Suppressor macrophage (primary cell): ENCODE results near the gene TNRC6C.
"Not testable (repeated sequence)": the region's sequence is repeated elsewhere in the genome, so short reads cannot be mapped to it uniquely, and the experiment has no call there.

Experiments used
- DNase-seq, 4 experiments: peaks; one replicate each; pipeline ENCODE4 v3.0.0-alpha.2; 2020 to 2022

The TNRC6C gene

DNA sequence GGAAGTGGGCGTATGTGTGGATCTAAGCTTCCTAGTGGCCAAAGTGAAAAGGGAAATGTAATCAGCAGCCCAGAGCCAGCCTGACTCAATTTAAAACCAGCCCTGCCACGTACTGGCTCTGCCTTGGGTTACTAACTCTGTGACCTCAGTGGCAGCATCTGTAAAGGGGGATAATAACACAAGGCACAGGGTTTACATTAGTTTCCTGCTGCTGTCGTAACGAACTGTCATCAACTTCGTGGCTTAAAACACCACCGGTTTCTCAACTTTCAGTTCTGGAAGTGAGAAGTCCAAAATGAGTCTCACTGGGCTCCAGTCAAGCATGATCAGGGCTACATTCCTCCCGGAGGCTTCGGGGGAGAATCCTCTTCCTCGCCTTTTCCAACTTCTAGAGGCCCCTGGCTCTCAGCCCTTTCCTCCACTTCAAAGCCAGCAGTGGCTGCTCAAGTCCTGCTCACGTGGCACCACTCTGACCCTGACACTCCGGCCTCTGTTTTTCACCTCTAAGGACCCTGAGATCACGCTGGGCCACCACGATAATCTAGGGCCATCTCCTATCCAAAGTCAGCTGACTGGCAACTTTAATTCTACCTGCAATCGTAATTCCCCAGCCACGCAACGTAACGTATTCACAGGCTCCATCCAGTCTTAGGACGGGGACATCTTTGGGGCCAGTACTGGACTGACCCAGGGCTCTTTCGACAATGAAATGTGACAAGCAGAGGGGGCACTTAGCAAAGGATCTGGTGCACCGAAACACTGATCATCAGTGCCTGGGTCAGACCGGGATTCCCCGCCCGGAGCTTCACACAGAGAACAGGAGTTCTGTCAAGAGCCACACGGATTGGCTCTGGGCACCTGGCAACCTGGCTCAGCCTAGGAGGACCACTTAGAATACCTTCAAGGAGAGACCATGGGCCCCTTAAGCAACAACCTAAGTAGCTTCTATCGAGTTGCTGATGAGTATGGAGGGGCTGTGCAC, 155.6 kb downstream of the TNRC6C start:
- peak; percentile 53 to 76 (median 60) for DNase-seq

DNA sequence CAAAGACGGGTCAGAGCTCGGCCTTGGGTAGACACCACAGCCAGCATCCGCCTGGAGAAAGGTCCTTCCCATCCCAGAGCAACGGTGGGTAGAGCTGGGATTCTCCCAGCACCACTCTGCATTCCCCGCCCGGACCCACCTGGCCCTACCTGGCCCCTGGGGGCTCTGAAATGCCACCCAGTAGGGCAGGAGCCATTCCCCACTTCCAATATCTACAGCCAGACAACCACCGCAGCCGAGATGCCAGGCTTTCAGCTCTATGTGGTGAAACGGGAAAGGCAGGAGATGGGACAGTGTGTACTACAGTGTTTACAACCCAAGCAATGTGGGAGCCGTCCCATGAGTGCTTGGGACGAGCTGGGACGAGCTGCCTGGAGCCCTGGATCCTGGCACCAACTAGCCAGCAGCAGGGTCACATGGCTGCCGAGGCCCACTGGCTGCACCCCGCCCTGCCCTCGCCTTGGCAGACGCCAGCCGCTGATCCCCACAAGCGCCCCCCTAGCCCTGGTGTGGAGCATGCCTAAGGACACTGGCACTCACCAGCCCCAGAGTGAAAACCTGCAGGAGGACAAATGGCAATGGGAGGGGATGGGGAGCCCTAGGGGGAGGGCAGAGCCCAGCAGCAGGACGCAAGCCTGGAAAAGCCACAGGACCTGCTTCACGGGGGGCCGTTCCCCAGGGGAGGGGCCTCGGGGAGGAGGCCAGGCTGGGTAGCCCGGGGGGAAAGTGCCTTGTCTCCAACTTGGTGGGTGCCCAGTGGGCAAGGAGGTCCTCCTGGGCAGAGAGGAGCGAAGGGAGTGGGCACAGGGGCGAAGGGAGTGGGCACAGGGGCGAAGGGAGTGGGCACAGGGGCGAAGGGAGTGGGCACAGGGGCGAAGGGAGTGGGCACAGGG, 156.6 kb downstream of the TNRC6C start:
- DNase-seq: no peak

DNA sequence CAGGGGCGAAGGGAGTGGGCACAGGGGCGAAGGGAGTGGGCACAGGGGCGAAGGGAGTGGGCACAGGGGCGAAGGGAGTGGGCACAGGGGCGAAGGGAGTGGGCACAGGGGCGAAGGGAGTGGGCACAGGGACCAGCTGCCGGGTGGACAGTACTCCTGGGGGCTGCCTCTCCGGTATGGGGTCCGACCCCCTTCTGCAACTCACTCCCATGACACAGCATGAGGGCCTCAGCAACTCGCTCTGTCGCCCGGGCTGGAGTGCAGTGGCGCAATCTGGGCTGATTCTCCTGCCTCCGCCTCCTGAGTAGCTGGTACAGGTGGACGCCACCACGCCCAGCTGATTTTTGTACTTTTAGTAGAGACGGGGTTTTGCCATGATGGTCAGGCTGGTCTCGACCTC, 157.3 kb downstream of the TNRC6C start:
- not testable (repeated sequence) for DNase-seq

DNA sequence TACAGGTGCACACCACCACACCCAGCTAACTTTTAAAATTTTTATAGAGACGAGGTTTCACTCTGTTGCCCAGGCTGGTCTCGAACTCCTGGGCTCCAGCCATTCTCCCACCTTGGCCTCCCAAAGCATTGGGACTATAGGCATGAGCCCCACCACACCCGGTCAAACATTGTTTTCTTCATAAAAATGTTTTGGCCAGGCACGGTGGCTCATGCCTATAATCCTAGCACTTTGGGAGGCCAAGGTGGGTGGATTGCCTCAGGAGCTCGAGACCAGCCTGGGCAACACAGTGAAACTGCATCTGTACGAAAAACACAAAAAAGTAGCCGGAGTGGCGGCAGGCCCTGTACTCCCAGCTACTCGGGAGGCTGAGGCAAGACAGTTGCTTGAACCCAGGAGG, 157.9 kb downstream of the TNRC6C start:
- DNase-seq: no peak

DNA sequence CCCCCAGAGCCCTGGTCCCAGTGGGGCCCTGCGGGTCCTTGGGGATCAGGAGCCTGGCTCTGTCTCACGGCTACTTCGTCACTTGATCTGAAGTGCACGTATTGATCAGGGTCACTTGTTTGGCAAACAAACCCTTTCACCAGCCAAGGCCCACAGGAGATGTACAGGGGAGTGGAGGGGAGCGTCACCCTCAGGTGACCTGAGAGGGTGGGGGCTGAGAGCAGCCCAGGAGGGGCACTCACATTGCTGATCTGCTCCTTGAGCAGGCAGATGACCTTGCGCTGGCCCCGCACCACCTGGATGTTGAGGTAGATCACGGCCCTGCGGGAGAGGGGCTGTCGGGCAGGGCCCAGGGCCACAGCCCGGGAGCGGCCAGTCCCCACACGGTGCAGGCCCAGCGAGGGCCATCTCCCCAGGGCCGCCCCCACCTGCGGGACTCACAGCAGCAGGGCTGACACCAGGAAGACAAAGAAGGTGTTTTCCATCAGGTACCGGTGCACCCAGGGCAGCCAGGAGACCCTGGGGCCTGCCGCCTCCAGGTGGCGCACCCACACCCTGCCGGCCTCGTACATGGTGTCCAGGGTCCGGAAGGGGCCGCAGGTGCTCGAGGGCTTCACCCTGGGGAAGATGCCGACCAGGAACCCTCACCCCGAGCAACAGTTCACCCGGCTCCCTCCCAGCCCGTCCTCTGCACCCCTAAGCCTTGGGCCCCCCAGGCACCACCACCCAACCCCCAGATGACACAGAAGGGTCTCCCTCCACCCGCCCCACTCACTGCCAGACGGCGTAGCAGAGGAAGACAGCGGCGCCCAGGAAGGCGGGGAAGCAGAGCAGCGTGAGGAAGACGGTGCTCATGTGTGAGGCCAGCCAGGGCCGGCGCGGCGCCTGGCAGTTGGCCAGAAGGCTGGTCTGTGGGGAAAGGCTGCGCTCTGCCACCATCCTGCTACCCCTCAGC, 158.8 kb downstream of the TNRC6C start:
- DNase-seq: peak in 1 of 4 experiments; percentile 49

DNA sequence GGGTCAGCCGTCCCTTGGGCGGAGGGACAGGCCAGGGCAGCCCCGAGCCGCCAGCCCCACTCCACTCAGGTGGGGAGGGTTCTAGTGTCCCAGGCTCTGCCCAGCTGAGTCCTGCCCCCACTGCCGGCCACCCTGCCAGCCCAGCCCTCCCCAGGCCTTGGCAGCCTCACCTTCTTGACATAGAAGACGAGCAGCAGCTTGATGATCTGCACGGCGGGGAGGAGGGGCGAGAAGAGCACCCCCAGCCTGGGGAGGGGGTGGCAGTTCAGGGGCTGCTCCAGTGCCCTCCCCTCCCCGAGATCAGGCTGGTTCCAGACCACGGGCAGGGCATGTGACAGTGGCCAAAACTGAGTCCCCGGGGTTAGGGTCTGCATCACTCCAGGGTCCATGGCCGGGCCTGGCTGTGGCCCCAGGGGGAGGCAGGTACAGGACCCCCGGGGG, 160.3 kb downstream of the TNRC6C start:
- no peak for DNase-seq

DNA sequence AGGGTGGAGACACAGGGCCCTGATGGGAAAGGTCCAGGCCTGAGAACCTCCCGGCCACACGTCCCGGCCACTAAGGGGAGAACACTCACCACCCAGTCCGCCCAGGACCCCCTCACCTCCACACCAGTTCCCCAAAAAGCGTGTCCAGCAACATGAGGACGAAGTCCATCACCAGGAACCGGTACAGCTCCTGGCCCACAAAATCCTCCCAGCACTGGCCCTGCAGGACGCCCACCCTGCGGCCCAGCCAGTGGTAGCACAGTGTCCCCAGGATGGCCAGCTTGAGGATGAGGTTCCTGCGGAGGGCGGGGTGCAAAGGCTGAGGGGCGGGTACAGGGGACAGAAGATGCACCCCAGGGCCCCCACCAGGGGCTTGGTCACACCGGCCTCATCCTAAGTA, 162.0 kb downstream of the TNRC6C start:
- no peak for DNase-seq

DNA sequence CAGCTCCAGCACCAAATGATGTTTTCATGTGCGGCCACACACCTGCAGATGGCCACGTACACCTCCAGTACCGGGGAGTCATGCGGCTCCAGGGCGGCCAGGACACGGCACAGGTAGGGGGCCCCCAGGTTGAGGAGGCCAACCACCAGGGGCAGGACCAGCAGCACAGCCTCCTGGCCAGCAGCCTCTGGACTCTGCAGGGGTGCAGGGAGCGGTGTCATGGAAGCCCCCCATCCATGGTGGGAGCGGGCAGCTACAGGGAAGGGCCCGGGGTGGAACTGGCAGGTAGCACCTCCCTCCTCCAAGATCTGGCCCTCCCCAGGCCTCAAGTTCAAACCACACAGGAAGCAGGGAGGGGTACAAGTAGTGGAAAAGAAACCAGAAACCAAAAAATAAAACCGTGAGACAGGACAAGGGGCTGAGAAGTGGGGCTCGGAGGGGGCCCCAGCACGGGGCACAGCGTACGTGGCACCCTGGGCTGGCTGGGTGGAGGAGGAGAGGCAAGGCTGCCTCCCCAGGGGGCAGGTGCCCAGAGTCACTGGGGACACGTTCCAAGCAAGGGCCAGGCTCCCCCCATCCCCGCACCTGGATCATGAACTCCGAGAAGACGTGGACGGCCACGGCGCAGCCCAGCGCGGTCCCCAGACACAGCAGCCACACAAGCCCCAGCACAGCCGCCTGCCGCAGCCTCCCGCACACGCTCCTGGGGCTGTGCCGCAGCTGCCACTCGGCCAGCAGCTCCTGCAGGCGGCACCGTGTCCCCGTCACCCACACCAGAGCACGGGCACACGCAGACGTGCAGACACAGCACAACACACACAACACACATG, 162.7 kb downstream of the TNRC6C start:
- DNase-seq: no peak

DNA sequence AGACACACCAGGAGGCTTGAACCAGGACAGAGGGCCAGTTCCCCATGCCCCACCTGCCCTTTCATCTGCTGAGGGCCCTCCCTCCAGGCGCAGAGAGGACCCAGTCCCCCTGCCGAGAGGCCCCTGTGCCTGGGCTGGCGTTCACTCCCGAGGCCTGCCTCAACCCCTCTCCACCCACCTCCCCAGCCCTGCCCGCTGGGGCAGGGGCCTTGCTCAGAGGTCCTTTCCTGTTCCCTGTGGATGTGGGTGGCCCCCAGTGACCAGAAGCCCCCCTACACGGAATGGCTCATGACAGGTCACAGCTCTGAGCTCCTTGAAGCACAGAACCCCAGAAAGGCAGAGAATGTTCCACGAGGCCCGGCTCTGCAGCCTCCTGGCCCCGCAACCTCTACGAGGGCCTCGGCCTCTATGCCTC, 163.3 kb downstream of the TNRC6C start:
- DNase-seq: no peak

DNA sequence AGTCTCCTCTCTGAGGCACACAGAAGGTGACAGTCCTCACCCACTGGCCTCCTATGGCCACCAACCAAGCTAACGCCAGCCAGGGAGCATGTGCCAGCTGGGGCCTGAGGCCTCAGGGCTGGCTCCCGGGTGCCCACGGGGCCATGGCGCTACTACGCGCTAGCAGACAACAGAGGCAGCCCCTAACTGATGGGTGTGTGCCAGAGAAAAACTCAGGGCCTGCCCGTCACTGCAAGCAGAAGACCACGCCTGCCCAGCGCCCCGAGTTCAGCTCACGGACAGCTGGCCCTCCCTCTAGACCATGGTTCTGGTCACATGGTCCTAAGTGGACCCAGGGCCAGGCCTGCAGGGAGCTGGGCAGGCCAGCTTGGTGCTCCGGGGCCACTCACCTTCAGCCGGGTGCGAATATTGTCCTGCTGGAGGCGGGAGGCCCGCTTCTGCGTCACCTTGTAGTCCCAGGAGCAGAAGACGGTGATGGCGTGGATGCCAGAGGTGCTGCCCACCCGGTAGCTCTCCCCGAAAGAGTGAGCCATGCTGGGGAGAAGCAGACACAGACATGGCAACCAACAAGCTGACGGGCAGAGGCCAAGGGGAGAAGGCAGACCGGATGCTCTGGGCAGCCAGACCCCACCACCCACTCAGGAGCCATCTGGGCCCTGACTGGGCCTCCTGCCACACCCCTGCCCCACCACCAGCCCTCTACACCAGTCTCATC, 163.9 kb downstream of the TNRC6C start:
- DNase-seq: no peak

DNA sequence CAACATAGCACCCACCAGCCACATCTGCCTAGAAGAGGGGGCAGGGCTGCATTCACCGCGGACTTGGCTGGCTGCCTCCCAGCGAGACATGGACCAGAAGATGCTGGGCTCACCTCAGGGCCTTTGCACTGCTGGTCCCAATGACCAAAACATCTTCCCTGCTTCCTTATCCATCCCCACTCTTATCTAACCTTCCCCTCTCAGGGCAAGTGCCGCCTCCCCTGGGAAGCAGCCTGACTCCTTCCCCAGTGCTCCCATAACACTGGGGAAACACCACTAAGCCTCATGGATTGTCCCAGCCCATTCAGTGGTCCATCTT, 164.4 kb downstream of the TNRC6C start:
- DNase-seq: no peak

DNA sequence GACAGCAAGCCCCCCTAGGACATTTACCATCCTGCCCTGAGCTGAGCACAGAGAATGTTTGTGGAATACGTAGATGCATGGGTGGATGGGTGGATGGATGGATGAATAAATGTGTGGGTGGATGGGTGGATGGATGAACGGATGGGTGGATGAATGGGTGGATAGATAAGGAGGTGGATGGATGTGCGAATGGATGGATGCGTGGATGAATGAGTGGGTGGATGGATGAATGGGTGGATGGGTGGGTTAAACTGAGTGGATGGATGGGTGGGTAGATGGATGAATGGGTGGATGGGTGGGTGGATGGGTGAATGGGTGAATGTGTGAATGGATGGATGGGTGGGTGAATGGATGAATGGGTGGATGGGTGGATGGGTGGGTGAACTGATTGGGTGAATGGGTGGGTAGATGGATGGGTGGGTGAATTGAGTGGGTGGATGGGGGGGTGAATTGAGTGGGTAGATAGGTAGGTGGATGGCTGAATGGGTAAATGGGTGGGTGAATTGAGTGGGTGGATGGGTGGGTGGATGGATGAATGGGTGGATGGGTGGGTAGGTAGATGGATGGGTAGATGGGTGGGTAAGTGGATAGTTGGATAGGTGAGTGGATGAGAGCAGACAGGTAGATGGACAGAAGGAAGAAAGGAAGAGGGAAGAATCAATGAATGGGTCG, 164.9 kb downstream of the TNRC6C start:
- DNase-seq: no peak

DNA sequence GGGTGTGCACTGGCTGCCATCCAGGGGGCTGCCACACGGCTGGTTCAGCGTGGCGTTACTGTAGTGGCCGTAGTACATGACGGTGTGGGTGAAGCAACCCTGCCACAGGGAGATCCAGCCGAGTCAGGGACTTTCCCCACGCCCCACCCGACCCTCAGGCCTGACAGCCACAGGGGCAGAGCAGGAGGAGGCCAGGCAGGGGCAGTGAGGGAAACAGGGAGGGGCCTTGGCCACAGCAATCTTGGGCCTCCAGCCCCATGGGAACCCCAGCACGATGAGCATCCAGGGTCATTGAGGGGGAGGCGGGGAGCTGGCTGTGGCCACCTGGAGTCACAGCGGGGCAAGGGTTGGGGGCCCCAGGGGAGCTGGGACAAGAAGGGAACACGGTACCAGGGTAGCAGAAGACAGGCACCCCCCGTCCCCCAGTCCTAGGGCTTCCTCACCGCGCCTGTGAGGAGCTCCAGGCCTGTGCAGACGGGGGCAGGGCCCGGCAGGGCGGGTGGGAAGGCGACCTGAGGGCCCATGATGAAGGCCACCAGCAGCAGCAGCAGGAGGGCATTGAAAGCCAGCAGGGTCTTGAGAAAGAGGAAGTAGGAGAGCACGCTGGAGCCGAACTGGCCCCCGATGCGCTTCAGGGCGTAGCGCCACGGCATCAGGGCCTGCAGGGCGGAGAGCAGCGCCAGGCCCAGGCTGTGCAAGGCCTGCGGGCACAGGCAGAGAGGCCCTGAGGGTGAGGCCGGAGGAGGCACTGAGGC, 165.8 kb downstream of the TNRC6C start:
- peak; percentile 69 to 82 (median 78) for DNase-seq

DNA sequence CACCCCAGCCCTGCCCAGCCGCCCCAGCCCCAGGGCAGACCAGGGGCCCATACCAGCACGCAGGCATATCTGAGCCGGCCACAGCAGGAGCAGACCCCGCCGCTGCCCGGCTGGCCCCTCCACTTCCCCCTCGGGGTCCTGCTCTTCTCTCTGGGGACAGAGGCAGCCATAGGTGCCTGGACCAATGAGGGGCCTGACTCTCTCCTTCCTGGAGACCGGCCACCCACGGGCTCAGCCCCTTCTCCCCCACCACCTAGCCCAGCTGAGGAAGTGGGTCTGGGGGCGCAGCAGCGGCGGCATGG, 166.3 kb downstream of the TNRC6C start:
- no peak for DNase-seq

DNA sequence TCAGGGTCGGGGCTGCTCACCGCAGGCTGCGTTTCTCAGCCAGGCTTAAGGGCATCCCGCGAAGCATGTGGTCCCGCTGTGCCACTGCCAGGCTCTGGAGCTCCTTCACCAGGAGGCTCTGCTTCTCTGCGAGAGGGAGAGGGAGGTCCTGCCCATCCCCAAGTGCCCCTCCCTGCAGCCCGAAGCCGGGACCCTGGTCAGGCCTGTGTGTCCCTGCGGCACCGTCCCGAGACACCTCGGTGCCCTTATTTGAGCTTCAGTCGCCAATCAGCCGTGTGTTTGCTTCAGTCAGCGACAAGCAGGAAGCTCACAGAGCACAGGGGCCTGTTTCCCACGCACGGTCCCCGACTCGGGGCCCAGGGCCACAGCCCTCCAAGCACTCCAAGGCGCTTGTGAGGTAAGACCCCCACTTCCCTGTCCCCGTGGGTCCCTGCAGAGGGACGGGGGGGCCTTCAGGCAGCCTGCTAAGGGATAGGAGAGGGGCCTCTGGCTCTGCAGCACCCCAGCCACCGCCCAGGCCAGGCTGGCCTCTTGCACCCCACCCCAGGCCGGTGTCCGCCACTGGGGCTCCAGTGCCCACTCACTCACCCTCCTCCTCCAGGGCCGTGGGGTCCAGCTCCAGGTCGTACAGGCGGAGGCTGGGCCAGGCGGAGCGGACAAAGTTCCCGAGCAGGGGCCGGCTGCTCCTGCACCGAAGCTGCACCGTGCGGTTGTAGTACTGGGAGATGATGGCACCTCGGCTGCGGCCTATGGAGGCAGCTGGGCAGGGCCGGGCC, 166.8 kb downstream of the TNRC6C start:
- peak in 3 of 4 experiments; percentile 9 to 58 (median 34) for DNase-seq

DNA sequence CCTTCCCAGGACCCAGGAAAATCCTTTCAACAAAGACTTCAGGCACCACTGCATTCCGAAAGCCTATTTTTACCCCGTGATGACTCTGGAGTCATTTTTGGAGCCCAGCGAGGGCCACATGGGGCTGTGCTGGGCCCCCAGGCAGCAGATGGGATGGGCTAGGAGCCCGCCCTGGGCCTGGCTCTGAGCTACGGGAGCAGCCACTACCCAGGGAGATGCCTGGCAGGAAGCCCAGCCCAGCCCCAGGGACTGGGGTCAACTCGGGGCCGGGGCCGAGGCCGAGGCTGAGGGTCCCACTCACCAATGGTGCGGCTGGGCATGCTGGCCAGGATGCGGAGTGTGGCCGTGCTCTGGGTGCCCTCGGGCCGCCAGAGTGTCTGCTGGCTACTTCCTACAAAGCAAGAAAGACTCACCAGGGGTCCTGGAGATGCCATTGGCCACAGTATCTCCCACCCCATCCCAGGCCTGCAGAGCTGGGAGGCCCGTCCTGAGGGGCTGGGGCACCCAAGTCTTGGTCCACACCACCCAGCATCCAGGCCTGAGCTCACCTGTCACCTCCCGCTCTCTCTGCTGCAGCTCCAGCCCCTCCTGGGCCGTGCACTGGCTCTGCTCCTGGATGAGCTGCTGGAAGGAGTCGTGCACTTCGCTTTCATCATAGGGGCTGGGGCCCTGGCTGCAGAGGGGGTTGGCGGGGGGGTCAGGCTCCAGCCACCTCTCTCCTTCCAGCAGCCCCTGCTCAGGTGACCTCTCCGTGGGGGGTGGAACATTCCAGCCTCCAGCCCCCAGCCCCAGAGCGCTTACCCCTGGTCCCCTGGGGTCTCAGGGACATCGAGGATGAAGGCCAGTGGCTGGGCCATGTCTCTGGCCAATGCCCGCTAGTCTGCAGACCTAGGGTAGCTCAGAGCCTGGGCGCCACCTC, 167.7 kb downstream of the TNRC6C start:
- DNase-seq: no peak

DNA sequence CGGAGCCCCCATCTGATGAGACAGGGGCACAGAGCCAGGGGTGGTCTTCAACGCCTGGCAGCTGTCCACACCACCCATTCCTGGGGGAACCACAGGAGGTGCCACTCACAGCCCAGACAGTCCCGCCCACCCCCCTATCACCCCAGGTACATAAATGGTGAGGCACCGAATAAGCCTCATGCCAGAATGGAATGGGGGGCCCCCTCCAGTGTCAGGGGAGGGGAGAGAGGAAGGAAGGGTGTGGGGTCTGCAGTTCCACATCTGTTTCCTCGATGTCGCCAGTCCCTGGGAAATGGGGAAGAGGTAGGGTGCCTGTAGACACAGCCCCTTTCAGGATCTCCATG, 168.4 kb downstream of the TNRC6C start:
- no peak for DNase-seq
